GM18907 (cell line): ENCODE data around the gene ATAD3B.
"Not testable (repeated sequence)": the region's sequence is repeated elsewhere in the genome, so short reads cannot be mapped to it uniquely, and the experiment has no call there.

Source experiments
- ATAC-seq: cut with Tn5 transposase; IDR thresholded peaks from one replicate; pipeline ENCODE4 v1.9.1; 2021; ENCODE audit warnings: mild to moderate bottlenecking, moderate library complexity; ENCODE audit not compliant: unreplicated experiment

ATAD3B gene

GRCh38 chr1:1509465-1509850 lies 37.9 kb downstream of the ATAD3B start:
- ATAC-seq, result not testable (repeated sequence)

- ATAC-seq, result no peak
Observed at GRCh38 chr1:1510912-1511532, 39.5 kb downstream of the ATAD3B start.

- ATAC-seq, result peak; percentile 82
Observed at GRCh38 chr1:1511533-1512285, 40.1 kb downstream of the ATAD3B start, which contains the start of gene ATAD3A. Gene ATAD3A (plus strand): TSS chr1:1512162. CDS start chr1:1512269, 107 bp downstream.

- ATAC-seq, result peak; percentile 16
Observed at GRCh38 chr1:1512425-1512824, 40.9 kb downstream of the ATAD3B start.

GRCh38 chr1:1513675-1514074 lies 42.1 kb downstream of the ATAD3B start:
- not testable (repeated sequence) for ATAC-seq

GRCh38 chr1:1514376-1514775 lies 42.8 kb downstream of the ATAD3B start:
- not testable (repeated sequence) for ATAC-seq

- ATAC-seq, result not testable (repeated sequence)
Observed at GRCh38 chr1:1516923-1517322, 45.4 kb downstream of the ATAD3B start.

- ATAC-seq, result no peak
Observed at GRCh38 chr1:1517973-1518620, 46.5 kb downstream of the ATAD3B start.

- not testable (repeated sequence) for ATAC-seq
Observed at GRCh38 chr1:1518621-1519007, 47.0 kb downstream of the ATAD3B start.

- not testable (repeated sequence) for ATAC-seq
Observed at GRCh38 chr1:1519805-1520505, 48.4 kb downstream of the ATAD3B start.

GRCh38 chr1:1521331-1521730 lies 49.8 kb downstream of the ATAD3B start:
- no peak for ATAC-seq

GRCh38 chr1:1522536-1522935 lies 51.0 kb downstream of the ATAD3B start:
- ATAC-seq, result not testable (repeated sequence)

- not testable (repeated sequence) for ATAC-seq
Observed at GRCh38 chr1:1523226-1523625, 51.7 kb downstream of the ATAD3B start.

GRCh38 chr1:1523651-1524050 lies 52.1 kb downstream of the ATAD3B start:
- not testable (repeated sequence) for ATAC-seq

- not testable (repeated sequence) for ATAC-seq
Observed at GRCh38 chr1:1524750-1525383, 53.3 kb downstream of the ATAD3B start.

GRCh38 chr1:1526476-1526875 lies 54.9 kb downstream of the ATAD3B start:
- not testable (repeated sequence) for ATAC-seq

GRCh38 chr1:1527092-1527816 lies 55.7 kb downstream of the ATAD3B start:
- ATAC-seq, result no peak

GRCh38 chr1:1528301-1529267 lies 57.0 kb downstream of the ATAD3B start:
- ATAC-seq, result no peak

- no peak for ATAC-seq
Observed at GRCh38 chr1:1529321-1529720, 57.8 kb downstream of the ATAD3B start.
